ENCODE measurements around the gene VIPR1.
A peak's percentile ranks its signal among the peaks of the same experiment; 100 is the strongest.

The VIPR1 gene

GRCh38 chr3:42502429-42503250 is at the start of gene VIPR1:
Gene VIPR1, plus strand, starts transcription at chr3:42502643. Its CDS starts 93 bp downstream, at chr3:42502736.
- ATAC-seq, result peak; percentile 96 to 98

GRCh38 chr3:42456211-42456610 is 46.2 kb upstream of the VIPR1 start:
- ATAC-seq, result no peak

- no peak for ATAC-seq
Observed at GRCh38 chr3:42459151-42459550, 43.3 kb upstream of the VIPR1 start.

GRCh38 chr3:42461762-42462161 is 40.7 kb upstream of the VIPR1 start:
- ATAC-seq, result no peak

- no peak for ATAC-seq
Observed at GRCh38 chr3:42463093-42463492, 39.4 kb upstream of the VIPR1 start.

GRCh38 chr3:42468111-42468510 is 34.3 kb upstream of the VIPR1 start:
- ATAC-seq, result no peak

GRCh38 chr3:42472555-42472954 is 29.9 kb upstream of the VIPR1 start:
- ATAC-seq, result no peak

- ATAC-seq, result no peak
Observed at GRCh38 chr3:42473083-42473932, 29.1 kb upstream of the VIPR1 start.

- no peak for ATAC-seq
Observed at GRCh38 chr3:42476225-42477125, 26.0 kb upstream of the VIPR1 start.

- no peak for ATAC-seq
Observed at GRCh38 chr3:42477696-42478095, 24.7 kb upstream of the VIPR1 start.

GRCh38 chr3:42478830-42479229 is 23.6 kb upstream of the VIPR1 start:
- ATAC-seq, result no peak

GRCh38 chr3:42486814-42487565 is 15.5 kb upstream of the VIPR1 start:
- ATAC-seq, result no peak

GRCh38 chr3:42488687-42489086 is 13.8 kb upstream of the VIPR1 start:
- no peak for ATAC-seq

- ATAC-seq, result no peak
Observed at GRCh38 chr3:42489116-42489936, 13.1 kb upstream of the VIPR1 start.

- no peak for ATAC-seq
Observed at GRCh38 chr3:42489937-42490227, 12.6 kb upstream of the VIPR1 start.

GRCh38 chr3:42490243-42490642 is 12.2 kb upstream of the VIPR1 start:
- ATAC-seq, result peak in 1 of 2 donors; percentile 38

- no peak for ATAC-seq
Observed at GRCh38 chr3:42491881-42492507, 10.4 kb upstream of the VIPR1 start.

- ATAC-seq, result no peak
Observed at GRCh38 chr3:42492508-42493080, 9.8 kb upstream of the VIPR1 start.

GRCh38 chr3:42493126-42493797 is 9.2 kb upstream of the VIPR1 start:
- ATAC-seq, result no peak

GRCh38 chr3:42493798-42494151 is 8.7 kb upstream of the VIPR1 start:
- ATAC-seq, result no peak

Measured in activated CD4-positive, CD25-positive, alpha-beta regulatory T cell treated with anti-CD3 and anti-CD28 coated beads, Interleukin-2, amount 50 U/mL, for 24 hours (primary cell).